Ammon's horn (tissue), 1 donor: ENCODE data around the gene SMIM33.
"Not testable (repeated sequence)": the region's sequence is repeated elsewhere in the genome, so short reads cannot be mapped to it uniquely, and the experiment has no call there.

ENCODE experiments used
- DNase-seq: peaks from one replicate; pipeline ENCODE4 v3.0.0-alpha.2; 2016; ENCODE audit warnings: low spot score

Gene SMIM33

GRCh38 chr5:139470821-139471300 is at the start of gene SMIM33:
Gene SMIM33 (plus strand): TSS chr5:139471004. CDS start chr5:139471122, 118 bp downstream.
- DNase-seq, result no peak

- peak; percentile 83 for DNase-seq
Measured at GRCh38 chr5:139422307-139422893, 48.4 kb upstream of the SMIM33 start.

GRCh38 chr5:139425497-139425896 is 45.3 kb upstream of the SMIM33 start:
- no peak for DNase-seq

- no peak for DNase-seq
Measured at GRCh38 chr5:139426203-139426885, 44.5 kb upstream of the SMIM33 start.

- DNase-seq, result no peak
Measured at GRCh38 chr5:139430015-139430414, 40.8 kb upstream of the SMIM33 start.

GRCh38 chr5:139431706-139432105 is 39.1 kb upstream of the SMIM33 start:
- no peak for DNase-seq

GRCh38 chr5:139435676-139436075 is 35.1 kb upstream of the SMIM33 start:
- DNase-seq, result no peak

GRCh38 chr5:139438707-139439012 is 32.1 kb upstream of the SMIM33 start:
- no peak for DNase-seq

GRCh38 chr5:139439013-139439903 is 31.5 kb upstream of the SMIM33 start, which contains the start of gene DNAJC18:
Gene DNAJC18 (minus strand): TSS chr5:139439525. CDS start chr5:139439445, 80 bp downstream.
- DNase-seq, result peak; percentile 97

- not testable (repeated sequence) for DNase-seq
Measured at GRCh38 chr5:139440416-139440815, 30.4 kb upstream of the SMIM33 start.

- no peak for DNase-seq
Measured at GRCh38 chr5:139443831-139444453, 26.9 kb upstream of the SMIM33 start.

- DNase-seq, result no peak
Measured at GRCh38 chr5:139445325-139446170, 25.3 kb upstream of the SMIM33 start.

- DNase-seq, result no peak
Measured at GRCh38 chr5:139446956-139447779, 23.6 kb upstream of the SMIM33 start.

GRCh38 chr5:139451176-139451575 is 19.6 kb upstream of the SMIM33 start:
- DNase-seq, result no peak

GRCh38 chr5:139451878-139452660 is 18.7 kb upstream of the SMIM33 start:
- no peak for DNase-seq

GRCh38 chr5:139453683-139454567 is 16.9 kb upstream of the SMIM33 start:
- no peak for DNase-seq

GRCh38 chr5:139454568-139455290 is 16.1 kb upstream of the SMIM33 start:
- no peak for DNase-seq

- no peak for DNase-seq
Measured at GRCh38 chr5:139456776-139457175, 14.0 kb upstream of the SMIM33 start.
